ENCODE results near the gene PIK3CB.

DNA sequence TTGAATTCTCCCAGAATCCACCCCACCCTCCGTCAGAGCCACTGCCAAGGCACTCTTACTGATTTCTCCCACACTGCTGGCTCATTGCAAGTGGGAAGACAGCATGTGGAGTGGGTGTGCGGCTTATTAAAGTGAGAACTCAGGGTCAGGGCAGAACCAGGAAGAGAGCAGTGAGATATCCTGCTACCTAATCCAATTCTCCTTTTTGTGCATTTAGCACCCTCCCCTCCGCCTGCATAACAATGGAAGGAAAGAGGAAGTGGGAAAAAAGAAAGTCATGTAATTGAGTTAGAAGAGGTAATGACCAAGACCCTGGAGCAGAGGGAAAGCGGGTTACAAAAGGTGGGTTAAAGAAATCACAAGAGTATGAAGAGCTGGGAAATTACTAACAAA is 27.8 kb upstream of the PIK3CB start:
- TF ChIP-seq, protein P1, sequence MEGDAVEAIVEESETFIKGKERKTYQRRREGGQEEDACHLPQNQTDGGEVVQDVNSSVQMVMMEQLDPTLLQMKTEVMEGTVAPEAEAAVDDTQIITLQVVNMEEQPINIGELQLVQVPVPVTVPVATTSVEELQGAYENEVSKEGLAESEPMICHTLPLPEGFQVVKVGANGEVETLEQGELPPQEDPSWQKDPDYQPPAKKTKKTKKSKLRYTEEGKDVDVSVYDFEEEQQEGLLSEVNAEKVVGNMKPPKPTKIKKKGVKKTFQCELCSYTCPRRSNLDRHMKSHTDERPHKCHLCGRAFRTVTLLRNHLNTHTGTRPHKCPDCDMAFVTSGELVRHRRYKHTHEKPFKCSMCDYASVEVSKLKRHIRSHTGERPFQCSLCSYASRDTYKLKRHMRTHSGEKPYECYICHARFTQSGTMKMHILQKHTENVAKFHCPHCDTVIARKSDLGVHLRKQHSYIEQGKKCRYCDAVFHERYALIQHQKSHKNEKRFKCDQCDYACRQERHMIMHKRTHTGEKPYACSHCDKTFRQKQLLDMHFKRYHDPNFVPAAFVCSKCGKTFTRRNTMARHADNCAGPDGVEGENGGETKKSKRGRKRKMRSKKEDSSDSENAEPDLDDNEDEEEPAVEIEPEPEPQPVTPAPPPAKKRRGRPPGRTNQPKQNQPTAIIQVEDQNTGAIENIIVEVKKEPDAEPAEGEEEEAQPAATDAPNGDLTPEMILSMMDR (IDR thresholded peaks at IDR 0.05) = no peak
- TF ChIP-seq POLR2AphosphoS5 (IDR thresholded peaks at IDR 0.05) (no peak), POLR2A (IDR thresholded peaks at IDR 0.05) (no peak), EP300 (IDR thresholded peaks at IDR 0.05) (no peak)
